Liver (tissue), 9 donors: ENCODE data around the gene SLC27A4. TPM values are rescaled to one million over a fixed set of nuclear protein-coding genes. Genes with fewer than 3 reads are reported as not detected.

Experiments used
- DNase-seq: peaks from one replicate; pipeline ENCODE4 v3.0.0-alpha.2; 2017; ENCODE audit warnings: low spot score
- H3K27ac ChIP-seq, 2 donors: one replicate each; pipeline ENCODE4 v1.7.0; 2013; ENCODE audit warnings: inconsistent platforms in 2 of 2, low read length in 2 of 2, control low read depth in 1 of 2, low read depth in 1 of 2, mild to moderate bottlenecking in 1 of 2
- H3K27me3 ChIP-seq, 4 donors: one replicate each; pipeline versions ENCODE4 v1.6.1 to v1.7.0; 2013; ENCODE audit warnings: low read length in 3 of 4, inconsistent platforms in 1 of 4, mild to moderate bottlenecking in 1 of 4, moderate library complexity in 1 of 4; ENCODE audit not compliant: control insufficient read depth in 4 of 4, insufficient read depth in 4 of 4
- H3K36me3 ChIP-seq, 4 donors: one replicate each; pipeline versions ENCODE4 v1.6.1 to v1.7.0; 2013; ENCODE audit warnings: low read length in 3 of 4, mild to moderate bottlenecking in 3 of 4, low read depth in 1 of 4, moderate library complexity in 1 of 4; ENCODE audit not compliant: control insufficient read depth in 4 of 4, insufficient read depth in 3 of 4
- H3K4me1 ChIP-seq, 4 donors: one replicate each; pipeline versions ENCODE4 v1.6.1 to v1.7.0; 2013; ENCODE audit warnings: low read length in 3 of 4, mild to moderate bottlenecking in 3 of 4, moderate library complexity in 1 of 4; ENCODE audit not compliant: control insufficient read depth in 4 of 4, insufficient read depth in 4 of 4
- H3K4me3 ChIP-seq, 3 donors: one replicate each; pipeline versions ENCODE4 v1.6.1 to v1.7.0; 2013; ENCODE audit warnings: low read length in 3 of 3, control low read depth in 1 of 3, low read depth in 1 of 3, mild to moderate bottlenecking in 1 of 3
- H3K9ac ChIP-seq, 2 donors: one replicate each; pipeline ENCODE4 v1.7.0; 2013; ENCODE audit warnings: low read length in 2 of 2, mild to moderate bottlenecking in 2 of 2, moderate library complexity in 2 of 2, control low read depth in 1 of 2, low read depth in 1 of 2
- H3K9me3 ChIP-seq, 4 donors: one replicate each; pipeline versions ENCODE4 v1.6.1 to v1.7.0; 2013; ENCODE audit warnings: low read length in 3 of 4; ENCODE audit not compliant: control insufficient read depth in 4 of 4
- EGR1 ChIP-seq, 2 donors: IDR thresholded peaks; 2 replicates each; pipeline ENCODE4 v1.6.1; 2016 to 2018; ENCODE audit warnings: antibody characterized with exemption in 2 of 2, low read depth in 2 of 2
- FOXA1 ChIP-seq: IDR thresholded peaks from 2 replicates; pipeline ENCODE4 v1.6.1; 2016; ENCODE audit warnings: antibody characterized with exemption
- FOXA2 ChIP-seq: IDR thresholded peaks from 2 replicates; pipeline ENCODE4 v1.6.1; 2016; ENCODE audit warnings: antibody characterized with exemption
- GABPA ChIP-seq, 2 donors: IDR thresholded peaks in 1 of 2; conservative IDR thresholded peaks in 1 of 2; 2 replicates each; pipeline ENCODE4 v1.6.1; 2016; ENCODE audit warnings: antibody characterized with exemption in 2 of 2, mild to moderate bottlenecking in 1 of 2, moderate library complexity in 1 of 2
- HNF4A ChIP-seq, 2 donors: conservative IDR thresholded peaks; 2 replicates each; pipeline ENCODE4 v1.6.1; 2016; ENCODE audit warnings: antibody characterized with exemption in 2 of 2, mild to moderate bottlenecking in 2 of 2
- JUND ChIP-seq, 2 donors: IDR thresholded peaks; 2 replicates each; pipeline ENCODE4 v1.6.1; 2016; ENCODE audit warnings: antibody characterized with exemption in 2 of 2
- NR2F2 ChIP-seq: IDR thresholded peaks from 2 replicates; pipeline ENCODE4 v1.6.1; 2016; ENCODE audit warnings: antibody characterized with exemption
- RAD21 ChIP-seq, 2 donors: IDR thresholded peaks; 2 replicates each; pipeline ENCODE4 v1.6.1; 2016; ENCODE audit warnings: antibody characterized with exemption in 2 of 2, mild to moderate bottlenecking in 2 of 2
- RXRA ChIP-seq, 2 donors: IDR thresholded peaks; 2 replicates each; pipeline ENCODE4 v1.6.1; 2017 to 2018; ENCODE audit warnings: antibody characterized with exemption in 2 of 2, mild to moderate bottlenecking in 1 of 2
- SP1 ChIP-seq: IDR thresholded peaks from 2 replicates; pipeline ENCODE4 v1.6.1; 2018; ENCODE audit warnings: antibody characterized with exemption, mild to moderate bottlenecking
- TAF1 ChIP-seq: conservative IDR thresholded peaks from 2 replicates; pipeline ENCODE4 v1.6.1; 2016; ENCODE audit warnings: antibody characterized with exemption, mild to moderate bottlenecking
- YY1 ChIP-seq: IDR thresholded peaks from 2 replicates; pipeline ENCODE4 v1.6.1; 2016; ENCODE audit warnings: antibody characterized with exemption, mild to moderate bottlenecking
- WGBS: extraction: QIAGEN DNeasy Blood & Tissue Kit; methylation state at CpG from one replicate; pipeline ENCODE4 v1.1.7; 2013; 5-methylcytosine and 5-hydroxymethylcytosine counted together
- polyA plus RNA-seq, 2 donors: library from polyadenylated mRNA; stranded (reverse) in 1 of 2; unstranded in 1 of 2; fragments of 200-250 nt in 1 of 2; fragments of >200 nt in 1 of 2; fragmentation: Nextera tagmentation in 1 of 2; extraction: Ambion mirVana in 1 of 2; gene quantifications; one replicate each; pipeline versions ENCODE4 v1.2.1 to v1.2.3, GENCODE V29; 2013 to 2015
- total RNA-seq, 2 donors: library from RNA; depleted of rRNA; stranded (reverse); fragments of >200 nt; gene quantifications; one replicate each; pipeline ENCODE4 v1.2.3, GENCODE V29; 2014
- TF ChIP-seq, protein P1 (sequence below): IDR thresholded peaks from 2 replicates; pipeline ENCODE4 v1.6.1; 2016; ENCODE audit warnings: antibody characterized with exemption
- TF ChIP-seq, protein P2 (sequence below): IDR thresholded peaks from 2 replicates; pipeline ENCODE4 v1.6.1; 2016; ENCODE audit warnings: antibody characterized with exemption, mild to moderate bottlenecking
- TF ChIP-seq, protein P3 (sequence below): IDR thresholded peaks from 2 replicates; pipeline ENCODE4 v1.6.1; 2016; ENCODE audit warnings: antibody characterized with exemption
- TF ChIP-seq, protein P4 (sequence below): fragments of 150-350 bp; IDR thresholded peaks from 2 replicates; pipeline ENCODE4 v1.5.1; 2017; ENCODE audit warnings: improper control_type of control experiment, low read depth, low read length; ENCODE audit not compliant: missing input control
- TF ChIP-seq, protein P5 (sequence below): IDR thresholded peaks from 2 replicates; pipeline ENCODE4 v1.6.1; 2016; ENCODE audit warnings: antibody characterized with exemption
- donor health status: healthy.
- donor health status: healthy.
- donor health status: healthy.
- donor health status: healthy.
- donor health status: healthy.

The SLC27A4 gene
- total and polyA plus RNA-seq, 4 donors: 5.9 to 36.4 (median 14.7) TPM

DNA sequence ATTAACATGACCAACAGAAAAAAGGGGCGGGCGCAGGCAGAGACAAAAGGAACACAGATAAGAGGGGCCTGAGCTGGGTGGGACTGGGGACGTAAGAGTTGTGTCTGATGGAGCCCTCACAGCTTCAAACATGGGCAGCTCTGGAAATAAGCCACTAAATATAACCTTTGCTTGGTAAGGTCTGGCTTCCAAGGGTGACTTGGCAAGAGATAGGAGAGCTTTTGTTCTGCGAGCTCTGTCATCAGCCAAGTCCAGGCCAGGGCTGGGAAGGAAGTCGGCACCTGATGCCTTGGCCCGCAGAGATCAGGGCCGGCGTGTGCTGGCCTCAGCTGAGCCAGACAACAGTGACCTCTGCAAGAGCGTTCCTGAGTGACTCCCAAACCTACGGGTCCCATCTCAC lies 29.9 kb upstream of the SLC27A4 start:
- H3K4me3 ChIP-seq: no peak overlapping the region
- TF ChIP-seq, protein P1, sequence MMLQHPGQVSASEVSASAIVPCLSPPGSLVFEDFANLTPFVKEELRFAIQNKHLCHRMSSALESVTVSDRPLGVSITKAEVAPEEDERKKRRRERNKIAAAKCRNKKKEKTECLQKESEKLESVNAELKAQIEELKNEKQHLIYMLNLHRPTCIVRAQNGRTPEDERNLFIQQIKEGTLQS: no peak
- peak; percentile 36 for TF ChIP-seq SP1
- no peak for TF ChIP-seq NR2F2
- peak; percentile 49 to 80 for TF ChIP-seq RXRA (IDR thresholded peaks at IDR 0.05)
- TF ChIP-seq, protein P2, sequence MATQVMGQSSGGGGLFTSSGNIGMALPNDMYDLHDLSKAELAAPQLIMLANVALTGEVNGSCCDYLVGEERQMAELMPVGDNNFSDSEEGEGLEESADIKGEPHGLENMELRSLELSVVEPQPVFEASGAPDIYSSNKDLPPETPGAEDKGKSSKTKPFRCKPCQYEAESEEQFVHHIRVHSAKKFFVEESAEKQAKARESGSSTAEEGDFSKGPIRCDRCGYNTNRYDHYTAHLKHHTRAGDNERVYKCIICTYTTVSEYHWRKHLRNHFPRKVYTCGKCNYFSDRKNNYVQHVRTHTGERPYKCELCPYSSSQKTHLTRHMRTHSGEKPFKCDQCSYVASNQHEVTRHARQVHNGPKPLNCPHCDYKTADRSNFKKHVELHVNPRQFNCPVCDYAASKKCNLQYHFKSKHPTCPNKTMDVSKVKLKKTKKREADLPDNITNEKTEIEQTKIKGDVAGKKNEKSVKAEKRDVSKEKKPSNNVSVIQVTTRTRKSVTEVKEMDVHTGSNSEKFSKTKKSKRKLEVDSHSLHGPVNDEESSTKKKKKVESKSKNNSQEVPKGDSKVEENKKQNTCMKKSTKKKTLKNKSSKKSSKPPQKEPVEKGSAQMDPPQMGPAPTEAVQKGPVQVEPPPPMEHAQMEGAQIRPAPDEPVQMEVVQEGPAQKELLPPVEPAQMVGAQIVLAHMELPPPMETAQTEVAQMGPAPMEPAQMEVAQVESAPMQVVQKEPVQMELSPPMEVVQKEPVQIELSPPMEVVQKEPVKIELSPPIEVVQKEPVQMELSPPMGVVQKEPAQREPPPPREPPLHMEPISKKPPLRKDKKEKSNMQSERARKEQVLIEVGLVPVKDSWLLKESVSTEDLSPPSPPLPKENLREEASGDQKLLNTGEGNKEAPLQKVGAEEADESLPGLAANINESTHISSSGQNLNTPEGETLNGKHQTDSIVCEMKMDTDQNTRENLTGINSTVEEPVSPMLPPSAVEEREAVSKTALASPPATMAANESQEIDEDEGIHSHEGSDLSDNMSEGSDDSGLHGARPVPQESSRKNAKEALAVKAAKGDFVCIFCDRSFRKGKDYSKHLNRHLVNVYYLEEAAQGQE: no peak
- TF ChIP-seq YY1: peak; percentile 44
- no peak for TF ChIP-seq FOXA2
- TF ChIP-seq EGR1 (IDR thresholded peaks at IDR 0.05; ENCODE audit: low read depth in 2 of 2): no peak
- TF ChIP-seq HNF4A (conservative IDR thresholded peaks at IDR 0.05): peak; percentile 68 to 84
- no peak for TF ChIP-seq FOXA1
- TF ChIP-seq, protein P3, sequence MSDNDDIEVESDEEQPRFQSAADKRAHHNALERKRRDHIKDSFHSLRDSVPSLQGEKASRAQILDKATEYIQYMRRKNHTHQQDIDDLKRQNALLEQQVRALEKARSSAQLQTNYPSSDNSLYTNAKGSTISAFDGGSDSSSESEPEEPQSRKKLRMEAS: no peak
- no peak for TF ChIP-seq TAF1
- peak in 1 of 2 donors; percentile 32 for TF ChIP-seq RAD21 (IDR thresholded peaks at IDR 0.05)
- TF ChIP-seq, protein P4, sequence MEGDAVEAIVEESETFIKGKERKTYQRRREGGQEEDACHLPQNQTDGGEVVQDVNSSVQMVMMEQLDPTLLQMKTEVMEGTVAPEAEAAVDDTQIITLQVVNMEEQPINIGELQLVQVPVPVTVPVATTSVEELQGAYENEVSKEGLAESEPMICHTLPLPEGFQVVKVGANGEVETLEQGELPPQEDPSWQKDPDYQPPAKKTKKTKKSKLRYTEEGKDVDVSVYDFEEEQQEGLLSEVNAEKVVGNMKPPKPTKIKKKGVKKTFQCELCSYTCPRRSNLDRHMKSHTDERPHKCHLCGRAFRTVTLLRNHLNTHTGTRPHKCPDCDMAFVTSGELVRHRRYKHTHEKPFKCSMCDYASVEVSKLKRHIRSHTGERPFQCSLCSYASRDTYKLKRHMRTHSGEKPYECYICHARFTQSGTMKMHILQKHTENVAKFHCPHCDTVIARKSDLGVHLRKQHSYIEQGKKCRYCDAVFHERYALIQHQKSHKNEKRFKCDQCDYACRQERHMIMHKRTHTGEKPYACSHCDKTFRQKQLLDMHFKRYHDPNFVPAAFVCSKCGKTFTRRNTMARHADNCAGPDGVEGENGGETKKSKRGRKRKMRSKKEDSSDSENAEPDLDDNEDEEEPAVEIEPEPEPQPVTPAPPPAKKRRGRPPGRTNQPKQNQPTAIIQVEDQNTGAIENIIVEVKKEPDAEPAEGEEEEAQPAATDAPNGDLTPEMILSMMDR: no peak
- TF ChIP-seq JUND (IDR thresholded peaks at IDR 0.05): peak in 1 of 2 donors; percentile 31
- TF ChIP-seq, protein P5, sequence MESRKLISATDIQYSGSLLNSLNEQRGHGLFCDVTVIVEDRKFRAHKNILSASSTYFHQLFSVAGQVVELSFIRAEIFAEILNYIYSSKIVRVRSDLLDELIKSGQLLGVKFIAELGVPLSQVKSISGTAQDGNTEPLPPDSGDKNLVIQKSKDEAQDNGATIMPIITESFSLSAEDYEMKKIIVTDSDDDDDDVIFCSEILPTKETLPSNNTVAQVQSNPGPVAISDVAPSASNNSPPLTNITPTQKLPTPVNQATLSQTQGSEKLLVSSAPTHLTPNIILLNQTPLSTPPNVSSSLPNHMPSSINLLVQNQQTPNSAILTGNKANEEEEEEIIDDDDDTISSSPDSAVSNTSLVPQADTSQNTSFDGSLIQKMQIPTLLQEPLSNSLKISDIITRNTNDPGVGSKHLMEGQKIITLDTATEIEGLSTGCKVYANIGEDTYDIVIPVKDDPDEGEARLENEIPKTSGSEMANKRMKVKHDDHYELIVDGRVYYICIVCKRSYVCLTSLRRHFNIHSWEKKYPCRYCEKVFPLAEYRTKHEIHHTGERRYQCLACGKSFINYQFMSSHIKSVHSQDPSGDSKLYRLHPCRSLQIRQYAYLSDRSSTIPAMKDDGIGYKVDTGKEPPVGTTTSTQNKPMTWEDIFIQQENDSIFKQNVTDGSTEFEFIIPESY: no peak
- peak in 1 of 2 donors; percentile 58 for TF ChIP-seq GABPA (IDR thresholded peaks at IDR 0.05 in 1 of 2, conservative IDR thresholded peaks at IDR 0.05 in 1 of 2)
- no peak overlapping the region for H3K9ac ChIP-seq
- peaks cover 8 to 19% (median 14%) of the 10 kb centered on the region in 4 donors for H3K4me1 ChIP-seq
- H3K27me3 ChIP-seq: no peaks in the 10 kb centered on the region
- WGBS: 41% methylated on average over 10 of the region's 10 CpGs
- peaks cover 9 to 27% (median 11%) of the 10 kb centered on the region in 4 donors for H3K36me3 ChIP-seq
- H3K27ac ChIP-seq: peak overlapping the region; percentile 31 to 46
- no peak for DNase-seq
- H3K9me3 ChIP-seq: no peaks in the 10 kb centered on the region
